Small intestine (tissue), 7 donors: ENCODE data around the gene CNOT2. TPM values are rescaled to one million over a fixed set of nuclear protein-coding genes. Genes with fewer than 3 reads are reported as not detected.

Source experiments
- DNase-seq, 2 donors: peaks; one replicate each; pipeline versions ENCODE4 v3.0.0 to v3.0.0-alpha.2; 2013
- FAIRE-seq: peaks from 2 replicates; lab custom pipeline; 2012; peaks lifted over from hg19 to GRCh38; lab: Jason Lieb, UNC
- H3K27ac ChIP-seq, 3 donors: one replicate each; pipeline ENCODE4 v1.5.1; 2013; ENCODE audit warnings: low read length in 2 of 3, mild to moderate bottlenecking in 2 of 3, control low read depth in 1 of 3, inconsistent platforms in 1 of 3, low read depth in 1 of 3, moderate library complexity in 1 of 3
- H3K27me3 ChIP-seq, 3 donors: one replicate each; pipeline ENCODE4 v1.6.1; 2013; ENCODE audit warnings: low read length in 3 of 3, inconsistent platforms in 1 of 3; ENCODE audit not compliant: control insufficient read depth in 3 of 3, insufficient read depth in 3 of 3
- H3K36me3 ChIP-seq, 3 donors: one replicate each; pipeline ENCODE4 v1.6.1; 2013; ENCODE audit warnings: low read length in 3 of 3, inconsistent platforms in 1 of 3, low read depth in 1 of 3, mild to moderate bottlenecking in 1 of 3, moderate library complexity in 1 of 3; ENCODE audit not compliant: control insufficient read depth in 3 of 3, insufficient read depth in 2 of 3
- H3K4me1 ChIP-seq, 3 donors: one replicate each; pipeline ENCODE4 v1.6.1; 2013; ENCODE audit warnings: low read length in 2 of 3, inconsistent platforms in 1 of 3, low read depth in 1 of 3, mild to moderate bottlenecking in 1 of 3, moderate library complexity in 1 of 3; ENCODE audit not compliant: control insufficient read depth in 3 of 3, insufficient read depth in 2 of 3
- H3K4me3 ChIP-seq, 3 donors: one replicate each; pipeline ENCODE4 v1.5.1; 2013; ENCODE audit warnings: low read length in 3 of 3, control low read depth in 1 of 3, inconsistent platforms in 1 of 3, low read depth in 1 of 3, mild to moderate bottlenecking in 1 of 3, moderate library complexity in 1 of 3
- H3K9me3 ChIP-seq, 2 donors: one replicate each; pipeline ENCODE4 v1.6.1; 2013; ENCODE audit warnings: low read depth in 1 of 2, low read length in 1 of 2; ENCODE audit not compliant: control insufficient read depth in 2 of 2, insufficient read depth in 1 of 2
- WGBS, 3 donors: extraction: QIAGEN DNeasy Blood & Tissue Kit; methylation state at CpG; one replicate each; pipeline ENCODE4 v1.1.7; 2013; 5-methylcytosine and 5-hydroxymethylcytosine counted together
- polyA plus RNA-seq, 4 donors: library from polyadenylated mRNA; stranded (reverse) in 3 of 4; unstranded in 1 of 4; fragments of 200-250 nt in 3 of 4; fragments of 120-200 nt in 1 of 4; gene quantifications; one replicate each; pipeline versions ENCODE4 v1.2.1 to v1.2.3, GENCODE V29; 2013
- donor health status: healthy with polysubstance abuse.
- donor health status: control.
- donor health status: control.
- donor health status: Bipolar disorder and iron deficiency.
- donor health status: healthy.

Gene CNOT2
- polyA plus RNA-seq, 4 donors, result 29.8 to 78.6 (median 39.5) TPM

DNA sequence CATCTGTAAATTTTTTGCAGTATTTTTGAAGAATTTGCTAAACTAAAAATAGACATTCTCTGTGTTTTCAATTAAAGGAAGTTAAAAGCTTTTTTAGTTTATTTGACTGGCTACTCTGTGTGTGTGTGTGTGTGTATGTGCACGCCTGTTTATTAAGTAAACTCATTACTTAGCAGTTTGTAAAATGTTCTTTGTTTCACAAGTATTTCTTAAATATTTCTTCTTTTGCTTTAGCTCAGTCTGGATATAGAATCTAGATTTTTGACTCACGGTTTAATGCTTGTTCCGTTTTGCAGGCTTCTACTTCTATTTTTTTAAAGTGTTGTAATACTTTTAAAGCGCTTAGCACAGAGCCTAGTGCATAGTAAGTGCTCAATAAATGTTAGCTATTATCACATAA, 76.4 kb downstream of the CNOT2 start:
- H3K27ac ChIP-seq, result no peak overlapping the region
- DNase-seq (no peak), FAIRE-seq (no peak)
- H3K9me3 ChIP-seq, result no peaks in the 10 kb centered on the region
- H3K36me3 ChIP-seq, result peaks cover 0 to 2% (median 0%) of the 10 kb centered on the region in 3 donors
- H3K4me3 ChIP-seq, result no peak overlapping the region
- WGBS, 3 donors, result 83 to 87% (median 87%) methylated on average over 4 of the region's 4 CpGs
- H3K27me3 ChIP-seq, result no peaks in the 10 kb centered on the region
- no peaks in the 10 kb centered on the region for H3K4me1 ChIP-seq

DNA sequence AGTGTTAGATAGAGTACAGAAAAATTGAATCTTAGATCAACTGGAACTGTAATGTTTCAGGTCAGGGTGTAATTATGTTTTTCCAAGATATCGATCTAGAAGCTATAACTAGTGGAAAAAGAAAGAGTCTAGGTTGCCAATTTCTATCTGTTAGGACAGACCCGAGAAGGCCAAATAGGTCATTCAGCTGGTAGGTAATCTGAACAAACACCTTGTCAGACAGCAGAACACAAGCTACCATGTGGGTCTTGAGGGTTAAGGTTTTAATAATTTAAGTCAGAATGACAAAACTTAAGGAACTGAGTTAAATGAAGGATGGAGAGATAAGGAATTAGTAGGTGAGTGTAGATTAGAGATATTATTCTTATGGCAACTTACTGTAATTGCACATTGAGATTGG, 78.0 kb downstream of the CNOT2 start:
- no peak overlapping the region for H3K4me3 ChIP-seq
- no peaks in the 10 kb centered on the region for H3K9me3 ChIP-seq
- H3K27ac ChIP-seq, result no peak overlapping the region
- H3K4me1 ChIP-seq, result no peaks in the 10 kb centered on the region
- DNase-seq (no peak), FAIRE-seq (no peak)
- 95 to 96% (median 95%) methylated on average over 2 of the region's 2 CpGs for WGBS, 3 donors
- peaks cover 0 to 2% (median 0%) of the 10 kb centered on the region in 3 donors for H3K36me3 ChIP-seq
- H3K27me3 ChIP-seq, result no peaks in the 10 kb centered on the region

DNA sequence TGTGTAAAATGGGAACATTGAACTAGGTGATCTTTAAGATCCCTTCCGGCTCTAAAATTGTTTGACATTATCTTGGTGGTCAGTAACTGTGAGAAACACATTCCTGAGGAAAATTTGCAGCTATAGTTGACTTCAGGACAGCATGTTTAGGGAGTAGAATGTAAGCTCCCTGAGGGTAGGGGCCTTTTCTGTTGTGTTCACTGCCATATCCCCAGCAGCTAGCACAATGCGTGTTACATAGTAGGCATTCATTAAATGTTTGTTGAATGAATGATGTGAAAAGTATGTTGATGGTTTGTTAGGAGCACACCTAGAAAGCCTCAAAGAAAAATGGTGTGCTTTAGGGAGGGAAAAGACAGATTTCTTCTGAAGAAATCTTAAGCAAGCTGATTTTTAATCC, 84.3 kb downstream of the CNOT2 start:
- H3K27ac ChIP-seq, result no peak overlapping the region
- no peaks in the 10 kb centered on the region for H3K4me1 ChIP-seq
- H3K36me3 ChIP-seq, result peaks cover 0 to 2% (median 2%) of the 10 kb centered on the region in 3 donors
- no peak for DNase-seq
- no peak for FAIRE-seq
- no peak overlapping the region for H3K4me3 ChIP-seq
- 97 to 100% (median 98%) methylated on average over 2 of the region's 2 CpGs for WGBS, 3 donors
- H3K9me3 ChIP-seq, result no peaks in the 10 kb centered on the region
- no peaks in the 10 kb centered on the region for H3K27me3 ChIP-seq

DNA sequence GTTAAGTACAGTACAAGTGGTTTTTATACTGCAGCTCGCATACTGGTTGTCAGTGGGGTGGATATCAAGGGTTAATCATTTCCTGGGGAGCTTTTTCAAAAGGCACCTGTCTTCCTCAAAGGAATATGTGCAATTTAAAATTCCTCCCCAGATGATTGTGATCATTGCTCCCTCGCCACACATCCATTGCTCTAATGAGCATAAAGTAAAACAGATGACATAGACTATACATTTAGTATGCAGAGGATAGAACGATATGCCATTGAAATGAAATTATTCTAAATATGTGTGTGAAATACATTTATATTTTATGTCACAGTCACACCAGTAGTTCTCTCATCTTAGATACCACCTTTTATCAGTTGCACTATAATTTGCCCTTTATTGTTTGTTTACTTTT, 86.5 kb downstream of the CNOT2 start:
- Histone ChIP-seq H3K4me1 (no peaks in the 10 kb centered on the region), H3K27me3 (no peaks in the 10 kb centered on the region), H3K9me3 (no peaks in the 10 kb centered on the region), H3K4me3 (no peak overlapping the region), H3K36me3 (peaks cover 0 to 3% (median 1%) of the 10 kb centered on the region in 3 donors), H3K27ac (no peak overlapping the region)
- no peak for DNase-seq
- 90 to 95% (median 94%) methylated on average over 3 of the region's 3 CpGs for WGBS, 3 donors
- FAIRE-seq, result no peak

DNA sequence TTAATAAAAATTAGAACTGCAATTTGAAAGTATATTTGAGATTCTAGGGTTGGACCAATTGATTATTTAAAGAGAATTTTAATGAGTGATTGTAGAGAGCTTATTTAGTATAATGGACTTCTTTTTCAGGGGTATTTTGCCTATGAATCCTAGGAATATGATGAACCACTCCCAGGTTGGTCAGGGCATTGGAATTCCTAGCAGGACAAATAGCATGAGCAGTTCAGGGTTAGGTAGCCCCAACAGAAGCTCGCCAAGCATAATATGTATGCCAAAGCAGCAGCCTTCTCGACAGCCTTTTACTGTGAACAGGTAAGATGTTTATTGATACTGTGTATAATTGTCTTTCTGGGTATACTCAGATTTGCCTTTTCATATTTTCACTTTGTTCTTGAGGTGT, 86.9 kb downstream of the CNOT2 start:
- no peak for FAIRE-seq
- H3K9me3 ChIP-seq, result no peaks in the 10 kb centered on the region

DNA sequence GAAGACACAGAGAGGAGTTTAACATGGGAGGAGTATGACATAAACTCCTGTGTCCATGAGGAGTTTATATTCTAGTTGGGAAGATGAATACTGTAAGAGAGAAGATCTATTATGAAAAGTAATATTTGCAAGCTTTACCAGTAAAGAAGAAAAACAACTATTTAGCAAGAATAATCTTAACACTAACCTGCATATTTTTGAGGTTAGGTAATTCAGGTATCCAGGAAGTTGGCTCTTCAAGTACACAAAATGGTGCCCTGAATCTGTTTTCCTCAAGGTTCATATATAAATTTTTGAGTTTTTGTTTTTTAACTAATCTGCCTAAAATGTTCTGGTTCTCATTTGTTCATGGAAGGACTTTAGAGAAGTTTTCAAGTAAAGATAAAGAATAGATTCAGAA, 89.0 kb downstream of the CNOT2 start:
- H3K9me3 ChIP-seq, result no peaks in the 10 kb centered on the region
- H3K4me1 ChIP-seq, result no peaks in the 10 kb centered on the region
- no peak overlapping the region for H3K27ac ChIP-seq
- peaks cover 0 to 11% (median 4%) of the 10 kb centered on the region in 3 donors for H3K36me3 ChIP-seq
- FAIRE-seq (peak; percentile 57), DNase-seq (no peak)
- no peak overlapping the region for H3K4me3 ChIP-seq
- no peaks in the 10 kb centered on the region for H3K27me3 ChIP-seq

More for the DNA sequence above, 86.9 kb downstream of the CNOT2 start:
- H3K36me3 ChIP-seq, result peaks cover 0 to 5% (median 4%) of the 10 kb centered on the region in 3 donors
- H3K27me3 ChIP-seq, result no peaks in the 10 kb centered on the region
- no peaks in the 10 kb centered on the region for H3K4me1 ChIP-seq
- no peak overlapping the region for H3K27ac ChIP-seq
- H3K4me3 ChIP-seq, result no peak overlapping the region
- WGBS, 3 donors, result 92 to 95% (median 94%) methylated on average over 2 of the region's 2 CpGs
- no peak for DNase-seq

DNA sequence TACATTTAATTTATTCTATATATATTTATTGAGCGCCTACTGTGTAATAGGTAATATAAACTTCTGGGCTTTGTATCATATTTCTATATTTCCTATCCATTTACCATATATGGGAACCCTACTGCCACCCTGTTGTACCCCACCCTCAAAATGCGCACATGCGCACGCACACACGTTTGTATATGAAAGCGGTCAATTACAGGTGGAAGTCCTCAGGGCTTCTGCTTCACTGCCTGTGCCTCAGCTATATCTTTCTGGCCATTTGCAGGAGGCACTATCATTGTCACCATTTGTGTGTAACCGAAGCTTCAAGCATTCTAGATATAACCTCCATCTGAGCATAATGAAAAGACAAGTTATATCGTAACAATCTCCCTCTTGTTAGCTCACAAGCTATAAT, 91.5 kb downstream of the CNOT2 start:
- WGBS, 3 donors, result 96 to 97% (median 96%) methylated on average over 8 of the region's 8 CpGs
- Histone ChIP-seq H3K27me3 (no peaks in the 10 kb centered on the region), H3K36me3 (peaks cover 2 to 20% (median 6%) of the 10 kb centered on the region in 3 donors), H3K9me3 (no peaks in the 10 kb centered on the region), H3K4me1 (no peaks in the 10 kb centered on the region), H3K4me3 (no peak overlapping the region), H3K27ac (no peak overlapping the region)
- FAIRE-seq (no peak), DNase-seq (no peak)

DNA sequence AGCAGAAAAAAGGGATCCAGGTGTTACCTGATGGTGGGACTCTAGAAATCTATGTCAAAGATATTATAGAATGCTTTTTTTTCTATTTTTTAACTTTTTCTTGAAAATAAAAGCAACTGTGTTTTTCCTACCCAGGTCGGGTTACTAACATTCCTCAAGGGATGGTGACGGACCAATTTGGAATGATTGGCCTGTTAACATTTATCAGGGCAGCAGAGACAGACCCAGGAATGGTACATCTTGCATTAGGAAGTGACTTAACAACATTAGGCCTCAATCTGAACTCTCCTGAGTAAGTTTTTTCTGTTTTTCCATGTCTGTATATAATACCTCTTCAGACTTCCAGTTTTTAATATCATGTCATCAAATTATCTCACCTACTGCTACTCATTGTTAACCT, 95.3 kb downstream of the CNOT2 start:
- Histone ChIP-seq H3K27me3 (no peaks in the 10 kb centered on the region), H3K27ac (no peak overlapping the region), H3K4me3 (no peak overlapping the region), H3K4me1 (no peaks in the 10 kb centered on the region), H3K9me3 (no peaks in the 10 kb centered on the region), H3K36me3 (peaks cover 6 to 22% (median 6%) of the 10 kb centered on the region in 3 donors)
- no peak for DNase-seq
- WGBS, 3 donors, result 94 to 98% (median 97%) methylated on average over 2 of the region's 2 CpGs
- FAIRE-seq, result no peak

DNA sequence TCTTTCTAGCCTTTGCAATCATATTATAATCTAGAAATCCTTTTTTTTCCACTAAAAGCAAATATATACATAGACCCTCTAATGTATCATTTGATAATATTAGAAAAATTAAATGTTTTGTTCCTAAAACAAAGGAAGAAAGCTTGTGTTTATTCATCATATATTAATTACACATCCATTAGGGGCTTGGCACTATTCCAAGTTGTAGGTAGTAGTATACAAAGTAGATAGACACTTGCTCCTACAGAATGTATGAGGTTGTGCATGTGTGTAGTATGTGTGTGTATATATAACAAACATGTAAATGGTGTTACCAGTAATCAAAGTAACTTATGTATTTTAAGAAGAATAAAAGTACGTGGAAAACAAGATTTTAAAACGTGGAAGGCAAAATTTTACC, 107.8 kb downstream of the CNOT2 start:
- no peak overlapping the region for H3K27ac ChIP-seq
- no peaks in the 10 kb centered on the region for H3K4me1 ChIP-seq
- H3K9me3 ChIP-seq, result no peaks in the 10 kb centered on the region
- WGBS, 3 donors, result 92 to 95% (median 95%) methylated on average over 2 of the region's 2 CpGs
- no peak overlapping the region for H3K4me3 ChIP-seq
- FAIRE-seq, result no peak
- H3K27me3 ChIP-seq, result no peaks in the 10 kb centered on the region
- peaks cover 0 to 7% (median 0%) of the 10 kb centered on the region in 3 donors for H3K36me3 ChIP-seq
- no peak for DNase-seq
